Chondrocyte (in vitro differentiated cells): Measurements from ENCODE around the gene CDC42EP4. TPM values are rescaled to one million over a fixed set of nuclear protein-coding genes. Genes with fewer than 3 reads are reported as not detected.

Source experiments
- DNase-seq: peaks from one replicate; pipeline ENCODE4 v3.0.0; 2021; ENCODE audit warnings: mixed read lengths, low spot score
- H3K27ac Mint-ChIP-seq: one replicate; pipeline ENCODE4 v1.8.0; 2021; ENCODE audit warnings: mild to moderate bottlenecking, moderate library complexity, mixed read lengths; ENCODE audit not compliant: unreplicated experiment
- H3K27me3 Mint-ChIP-seq: 2 replicates; pipeline ENCODE4 v1.8.0; 2021; ENCODE audit warnings: low read depth, mixed read lengths
- H3K36me3 Mint-ChIP-seq: 2 replicates; pipeline ENCODE4 v1.8.0; 2021; ENCODE audit warnings: low read depth, mixed read lengths
- H3K4me1 Mint-ChIP-seq: 2 replicates; pipeline ENCODE4 v1.8.0; 2021; ENCODE audit warnings: low read depth, mild to moderate bottlenecking, mixed read lengths
- H3K4me3 Mint-ChIP-seq: one replicate; pipeline ENCODE4 v1.8.0; 2021; ENCODE audit warnings: mild to moderate bottlenecking, moderate library complexity, mixed read lengths; ENCODE audit not compliant: unreplicated experiment
- H3K9me3 Mint-ChIP-seq: 2 replicates; pipeline ENCODE4 v1.8.0; 2021; ENCODE audit warnings: low read depth, mixed read lengths
- total RNA-seq: library from RNA; stranded (reverse); gene quantifications from 3 replicates; pipeline ENCODE4 v1.2.1, GENCODE V29; 2021
- TF ChIP-seq, protein P1 (sequence below): fragments of 200-600 bp; sonication (generic); IDR thresholded peaks from 2 replicates; pipeline ENCODE4 v1.5.0; 2021; ENCODE audit warnings: antibody characterized with exemption, mild to moderate bottlenecking, moderate library complexity

CDC42EP4 gene
- total RNA-seq, 1 donor from 2014 or later, result 10.5 TPM

DNA sequence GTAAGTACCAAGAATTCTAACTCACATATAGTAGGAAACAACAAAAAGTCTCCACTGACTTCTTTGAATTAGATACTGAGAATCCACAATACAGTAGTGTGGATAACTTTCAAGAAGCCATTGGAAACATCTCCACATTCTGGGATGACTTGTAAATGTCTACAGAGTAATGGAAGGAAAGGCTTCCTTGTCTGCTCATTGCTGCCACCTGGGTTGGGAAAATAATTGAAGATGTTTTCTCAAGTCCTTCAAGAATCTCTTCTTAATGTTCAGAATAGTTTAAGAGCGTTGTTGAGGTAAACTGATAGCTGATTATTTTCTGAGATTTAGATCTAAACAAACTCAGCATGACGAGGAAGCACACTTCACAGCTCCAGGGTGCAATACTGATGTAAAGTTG is 64.1 kb downstream of the CDC42EP4 start:
- Mint-ChIP-seq H3K9me3 (no peaks in the 10 kb centered on the region), H3K27ac (no peak overlapping the region), H3K4me3 (no peak overlapping the region), H3K4me1 (no peaks in the 10 kb centered on the region), H3K36me3 (peaks cover 9% of the 10 kb centered on the region), H3K27me3 (no peaks in the 10 kb centered on the region)
- no peak for DNase-seq
- TF ChIP-seq, protein P1, sequence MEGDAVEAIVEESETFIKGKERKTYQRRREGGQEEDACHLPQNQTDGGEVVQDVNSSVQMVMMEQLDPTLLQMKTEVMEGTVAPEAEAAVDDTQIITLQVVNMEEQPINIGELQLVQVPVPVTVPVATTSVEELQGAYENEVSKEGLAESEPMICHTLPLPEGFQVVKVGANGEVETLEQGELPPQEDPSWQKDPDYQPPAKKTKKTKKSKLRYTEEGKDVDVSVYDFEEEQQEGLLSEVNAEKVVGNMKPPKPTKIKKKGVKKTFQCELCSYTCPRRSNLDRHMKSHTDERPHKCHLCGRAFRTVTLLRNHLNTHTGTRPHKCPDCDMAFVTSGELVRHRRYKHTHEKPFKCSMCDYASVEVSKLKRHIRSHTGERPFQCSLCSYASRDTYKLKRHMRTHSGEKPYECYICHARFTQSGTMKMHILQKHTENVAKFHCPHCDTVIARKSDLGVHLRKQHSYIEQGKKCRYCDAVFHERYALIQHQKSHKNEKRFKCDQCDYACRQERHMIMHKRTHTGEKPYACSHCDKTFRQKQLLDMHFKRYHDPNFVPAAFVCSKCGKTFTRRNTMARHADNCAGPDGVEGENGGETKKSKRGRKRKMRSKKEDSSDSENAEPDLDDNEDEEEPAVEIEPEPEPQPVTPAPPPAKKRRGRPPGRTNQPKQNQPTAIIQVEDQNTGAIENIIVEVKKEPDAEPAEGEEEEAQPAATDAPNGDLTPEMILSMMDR, result peak; percentile 60

DNA sequence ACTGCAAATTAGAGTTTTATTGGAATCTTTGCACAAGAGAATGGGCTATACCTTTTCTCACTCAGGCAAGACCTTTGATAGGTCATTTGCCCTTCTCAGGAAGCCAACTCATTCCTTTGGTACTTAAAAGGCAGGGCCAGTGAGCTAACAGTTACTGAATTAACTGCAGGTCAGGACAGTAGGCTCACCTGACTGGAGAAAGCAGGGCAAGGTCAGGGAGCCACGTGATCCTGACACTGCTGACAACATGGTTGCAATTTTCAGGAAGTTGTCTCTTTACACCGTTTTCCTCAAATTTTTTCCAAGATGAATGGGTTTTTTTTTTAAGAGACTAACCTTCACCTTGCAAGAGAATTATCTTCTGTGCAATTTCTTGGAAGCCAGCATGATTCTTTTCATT is 71.2 kb downstream of the CDC42EP4 start:
- no peak overlapping the region for H3K4me3 Mint-ChIP-seq
- H3K27me3 Mint-ChIP-seq, result no peaks in the 10 kb centered on the region
- H3K27ac Mint-ChIP-seq, result no peak overlapping the region
- no peak for DNase-seq
- TF ChIP-seq, protein P1, result no peak
- H3K9me3 Mint-ChIP-seq, result no peaks in the 10 kb centered on the region
- H3K36me3 Mint-ChIP-seq, result peaks cover 19% of the 10 kb centered on the region
- peaks cover 6% of the 10 kb centered on the region for H3K4me1 Mint-ChIP-seq

DNA sequence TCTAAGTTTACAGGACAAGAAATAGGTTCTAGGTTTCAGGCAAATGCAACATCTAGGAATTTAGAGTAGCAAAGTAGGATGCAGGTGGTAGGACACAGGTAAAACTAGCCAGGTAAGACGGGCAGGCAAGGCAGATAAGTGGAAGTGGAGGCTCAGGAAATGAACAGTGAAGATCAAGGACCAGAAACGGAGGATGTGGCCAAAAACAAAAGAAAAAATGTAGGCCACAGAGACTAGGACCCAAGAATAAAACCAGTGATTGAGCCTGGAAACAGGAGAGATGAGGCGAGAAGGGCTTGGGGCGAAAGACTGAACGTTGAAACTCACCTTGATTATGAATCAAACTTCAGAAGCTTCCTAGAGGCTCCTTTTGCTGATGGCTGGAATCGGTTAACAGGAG is 74.1 kb downstream of the CDC42EP4 start:
- no peak overlapping the region for H3K27ac Mint-ChIP-seq
- peaks cover 19% of the 10 kb centered on the region for H3K36me3 Mint-ChIP-seq
- no peak overlapping the region for H3K4me3 Mint-ChIP-seq
- TF ChIP-seq, protein P1, result no peak
- no peaks in the 10 kb centered on the region for H3K27me3 Mint-ChIP-seq
- peaks cover 18% of the 10 kb centered on the region for H3K4me1 Mint-ChIP-seq
- no peak for DNase-seq
- no peaks in the 10 kb centered on the region for H3K9me3 Mint-ChIP-seq

DNA sequence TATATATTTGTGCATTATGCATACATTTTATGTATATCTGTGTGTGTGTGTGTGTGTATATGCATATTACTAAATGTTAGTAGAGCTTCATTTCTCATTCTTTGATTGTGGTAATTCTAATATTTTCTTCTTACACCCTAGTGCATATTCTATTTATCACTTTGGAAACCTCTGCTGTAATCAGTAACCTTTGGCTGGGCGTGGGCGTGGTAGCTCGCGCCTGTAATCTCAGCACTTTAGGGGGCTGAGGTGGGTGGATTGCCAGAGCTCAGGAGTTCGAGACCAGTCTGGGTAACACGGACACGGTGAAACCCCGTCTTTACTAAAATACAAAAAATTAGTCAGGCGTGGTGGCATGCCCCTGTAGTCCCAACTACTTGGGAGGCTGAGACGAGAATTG is 77.1 kb downstream of the CDC42EP4 start:
- no peak for DNase-seq
- H3K9me3 Mint-ChIP-seq, result no peaks in the 10 kb centered on the region
- no peak overlapping the region for H3K27ac Mint-ChIP-seq
- peaks cover 35% of the 10 kb centered on the region for H3K4me1 Mint-ChIP-seq
- no peaks in the 10 kb centered on the region for H3K27me3 Mint-ChIP-seq
- H3K4me3 Mint-ChIP-seq, result no peak overlapping the region
- TF ChIP-seq, protein P1, result no peak
- H3K36me3 Mint-ChIP-seq, result peaks cover 17% of the 10 kb centered on the region

Other genes starting within 250 kb of the CDC42EP4 start
- gene SLC39A11, start 219.3 kb downstream of the CDC42EP4 start, total RNA-seq, result 25.3 to 32.8 TPM (median 28.0 TPM) in 3 replicates
- gene SSTR2, start 147.0 kb downstream of the CDC42EP4 start, total RNA-seq, result 0.82 to 1.5 TPM (median 1.5 TPM) in 3 replicates
- gene COG1, start 118.9 kb downstream of the CDC42EP4 start, total RNA-seq, result 45.1 to 54.7 TPM (median 48.9 TPM) in 3 replicates
- gene CPSF4L, start 50.1 kb downstream of the CDC42EP4 start, total RNA-seq, result not detected in 3 replicates